ENCODE measurements around the gene TTLL1. TPM values are rescaled to one million over a fixed set of nuclear protein-coding genes. Genes with fewer than 3 reads are reported as not detected.
A peak's percentile ranks its signal among the peaks of the same experiment; 100 is the strongest.

TTLL1 gene
- polyA plus RNA-seq, 3 donors, result 4.7 to 6.0 (median 5.6) TPM

DNA sequence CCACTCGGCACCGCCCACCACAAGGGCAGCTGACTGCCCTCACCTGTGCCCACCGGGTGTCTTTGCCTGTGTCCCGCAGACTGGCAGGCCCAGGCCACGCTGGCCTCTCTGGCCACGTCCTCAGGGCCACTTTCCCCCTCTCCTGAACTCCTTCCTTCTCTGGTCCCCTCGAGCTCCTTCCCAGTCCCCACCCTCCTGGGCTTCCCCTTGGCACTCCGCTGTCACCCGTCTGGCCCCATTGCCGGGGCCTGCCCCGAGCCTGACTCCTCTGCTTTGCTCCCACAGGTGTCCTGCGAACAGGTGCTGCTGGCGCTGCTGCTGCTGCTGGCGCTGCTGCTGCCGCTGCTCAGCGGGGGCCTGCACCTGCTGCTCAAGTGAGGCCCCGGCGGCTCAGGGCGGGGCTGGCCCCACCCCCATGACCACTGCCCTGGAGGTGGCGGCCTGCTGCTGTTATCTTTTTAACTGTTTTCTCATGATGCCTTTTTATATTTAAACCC is 39.8 kb upstream of the TTLL1 start:
- Histone ChIP-seq H3K9ac (ENCODE audit: insufficient read depth, low read length, poor library complexity, severe bottlenecking) (no peak overlapping the region), H3K4me3 (replicated peaks in 1 of 3; ENCODE audit: low read depth in 2 of 3, low read length in 3 of 3) (no peak overlapping the region), H3K9me3 (replicated peaks in 1 of 2; ENCODE audit: control insufficient read depth in 1 of 2, insufficient read depth in 1 of 2, low read length in 2 of 2) (no peaks in the 10 kb centered on the region), H3K36me3 (replicated peaks in 1 of 2; ENCODE audit: control insufficient read depth in 1 of 2, insufficient read depth in 2 of 2, low read length in 2 of 2) (peaks cover 0 to 27% of the 10 kb centered on the region in 2 donors), H3K79me2 (ENCODE audit: insufficient read depth, low read length) (no peaks in the 10 kb centered on the region), H2AFZ (ENCODE audit: insufficient read depth, low read depth, low read length, poor library complexity, severe bottlenecking) (no peak overlapping the region), H3K4me2 (replicated peaks; ENCODE audit: extremely low read depth, low read length, poor library complexity, severe bottlenecking) (peak overlapping the region; percentile 10), H3K4me1 (ENCODE audit: control insufficient read depth in 1 of 2, insufficient read depth in 2 of 2, low read length in 2 of 2) (peaks cover 32 to 37% of the 10 kb centered on the region in 2 donors), H4K20me1 (ENCODE audit: insufficient read depth, low read length) (peaks cover 4% of the 10 kb centered on the region), H3K27ac (ENCODE audit: low read depth in 1 of 2, low read length in 2 of 2) (no peak overlapping the region), H3K27me3 (ENCODE audit: control insufficient read depth in 2 of 2, insufficient read depth in 2 of 2, low read length in 2 of 2) (no peaks in the 10 kb centered on the region)
- TF ChIP-seq, protein P1, sequence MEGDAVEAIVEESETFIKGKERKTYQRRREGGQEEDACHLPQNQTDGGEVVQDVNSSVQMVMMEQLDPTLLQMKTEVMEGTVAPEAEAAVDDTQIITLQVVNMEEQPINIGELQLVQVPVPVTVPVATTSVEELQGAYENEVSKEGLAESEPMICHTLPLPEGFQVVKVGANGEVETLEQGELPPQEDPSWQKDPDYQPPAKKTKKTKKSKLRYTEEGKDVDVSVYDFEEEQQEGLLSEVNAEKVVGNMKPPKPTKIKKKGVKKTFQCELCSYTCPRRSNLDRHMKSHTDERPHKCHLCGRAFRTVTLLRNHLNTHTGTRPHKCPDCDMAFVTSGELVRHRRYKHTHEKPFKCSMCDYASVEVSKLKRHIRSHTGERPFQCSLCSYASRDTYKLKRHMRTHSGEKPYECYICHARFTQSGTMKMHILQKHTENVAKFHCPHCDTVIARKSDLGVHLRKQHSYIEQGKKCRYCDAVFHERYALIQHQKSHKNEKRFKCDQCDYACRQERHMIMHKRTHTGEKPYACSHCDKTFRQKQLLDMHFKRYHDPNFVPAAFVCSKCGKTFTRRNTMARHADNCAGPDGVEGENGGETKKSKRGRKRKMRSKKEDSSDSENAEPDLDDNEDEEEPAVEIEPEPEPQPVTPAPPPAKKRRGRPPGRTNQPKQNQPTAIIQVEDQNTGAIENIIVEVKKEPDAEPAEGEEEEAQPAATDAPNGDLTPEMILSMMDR (IDR thresholded peaks at IDR 0.05), result no peak
- peak overlapping the region in 1 of 2 donors; percentile 42 for H3K4me3 Mint-ChIP-seq
- H3K36me3 Mint-ChIP-seq, result peaks cover 19 to 30% of the 10 kb centered on the region in 2 donors
- H3K4me1 Mint-ChIP-seq, result peaks cover 30% of the 10 kb centered on the region
- H3K27me3 Mint-ChIP-seq (ENCODE audit: low read depth in 3 of 3), result peaks cover 3 to 7% (median 6%) of the 10 kb centered on the region in 3 donors
- peak overlapping the region in 1 of 7 donors; percentile 62 for H3K27ac Mint-ChIP-seq
- intact Hi-C loops (cut with micrococcal nuclease), result no loop called here
- DNase-seq, result no peak
- WGBS (ENCODE audit: insufficient coverage), result 39% methylated on average over 20 of the region's 20 CpGs
- no peaks in the 10 kb centered on the region for H3K9me3 Mint-ChIP-seq

DNA sequence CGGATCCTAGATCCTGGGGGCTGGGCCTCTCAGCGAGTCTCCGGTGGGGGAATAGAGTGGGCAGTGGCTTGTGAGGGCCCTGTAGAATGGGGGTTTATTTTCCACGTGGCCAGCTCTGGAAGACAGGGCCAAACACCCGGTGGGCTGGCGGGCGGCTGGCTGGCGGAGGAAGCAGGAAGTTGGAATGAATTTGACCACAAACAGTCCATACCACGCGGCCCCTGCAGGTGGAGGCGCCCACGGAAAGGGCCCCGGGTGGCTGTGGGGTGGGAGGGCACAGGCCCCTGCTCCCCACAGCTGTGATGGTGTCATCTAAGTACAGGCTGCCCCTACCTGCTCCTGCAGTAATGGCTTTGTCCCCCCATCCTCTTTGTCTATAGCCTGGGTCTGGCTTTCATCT is 38.9 kb upstream of the TTLL1 start:
- Mint-ChIP-seq H3K9me3 (no peaks in the 10 kb centered on the region), H3K4me3 (peak overlapping the region; percentile 50 to 75), H3K27ac (peak overlapping the region in 1 of 7 donors; percentile 87), H3K4me1 (peaks cover 30% of the 10 kb centered on the region), H3K27me3 (ENCODE audit: low read depth in 3 of 3) (peaks cover 3 to 7% (median 6%) of the 10 kb centered on the region in 3 donors), H3K36me3 (peaks cover 11 to 21% of the 10 kb centered on the region in 2 donors)
- Histone ChIP-seq H3K4me3 (replicated peaks in 1 of 3; ENCODE audit: low read depth in 2 of 3, low read length in 3 of 3) (no peak overlapping the region), H3K4me1 (ENCODE audit: control insufficient read depth in 1 of 2, insufficient read depth in 2 of 2, low read length in 2 of 2) (peaks cover 32 to 37% of the 10 kb centered on the region in 2 donors), H3K27me3 (ENCODE audit: control insufficient read depth in 2 of 2, insufficient read depth in 2 of 2, low read length in 2 of 2) (no peaks in the 10 kb centered on the region), H2AFZ (ENCODE audit: insufficient read depth, low read depth, low read length, poor library complexity, severe bottlenecking) (peak overlapping the region; percentile 62), H3K36me3 (replicated peaks in 1 of 2; ENCODE audit: control insufficient read depth in 1 of 2, insufficient read depth in 2 of 2, low read length in 2 of 2) (peaks cover 0 to 21% of the 10 kb centered on the region in 2 donors), H3K4me2 (replicated peaks; ENCODE audit: extremely low read depth, low read length, poor library complexity, severe bottlenecking) (peak overlapping the region; percentile 20), H3K9me3 (replicated peaks in 1 of 2; ENCODE audit: control insufficient read depth in 1 of 2, insufficient read depth in 1 of 2, low read length in 2 of 2) (no peaks in the 10 kb centered on the region), H4K20me1 (ENCODE audit: insufficient read depth, low read length) (peaks cover 4% of the 10 kb centered on the region), H3K9ac (ENCODE audit: insufficient read depth, low read length, poor library complexity, severe bottlenecking) (no peak overlapping the region), H3K27ac (ENCODE audit: low read depth in 1 of 2, low read length in 2 of 2) (no peak overlapping the region), H3K79me2 (ENCODE audit: insufficient read depth, low read length) (no peaks in the 10 kb centered on the region)
- intact Hi-C loops (cut with micrococcal nuclease), result no loop called here
- TF ChIP-seq, protein P1 (IDR thresholded peaks at IDR 0.05), result no peak
- no peak for DNase-seq
- WGBS (ENCODE audit: insufficient coverage), result 0% methylated on average over 3 of the region's 13 CpGs

Data from CD14-positive monocyte (primary cell).